ENCODE data around the gene ATP5MK.

DNA sequence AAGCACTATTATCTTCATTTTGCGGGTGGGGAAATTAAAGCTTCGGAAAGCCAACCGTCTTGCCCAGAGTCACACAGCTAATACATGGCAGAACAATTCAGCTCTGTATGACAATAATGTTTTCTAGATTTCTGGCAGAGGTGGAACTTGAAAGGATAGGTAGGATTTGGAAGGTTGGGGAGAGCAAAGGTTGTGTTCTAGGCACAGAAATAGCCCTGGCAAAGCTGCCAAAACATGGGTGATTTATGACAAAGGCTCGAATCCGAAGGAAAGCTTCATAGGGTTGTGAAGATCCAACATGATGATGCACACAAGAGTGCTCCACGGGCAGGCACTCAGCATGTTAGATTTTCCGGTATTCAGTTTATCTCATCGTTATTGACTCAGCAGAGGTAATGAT is 19.3 kb upstream of the ATP5MK start:
- TF ChIP-seq, protein P1, sequence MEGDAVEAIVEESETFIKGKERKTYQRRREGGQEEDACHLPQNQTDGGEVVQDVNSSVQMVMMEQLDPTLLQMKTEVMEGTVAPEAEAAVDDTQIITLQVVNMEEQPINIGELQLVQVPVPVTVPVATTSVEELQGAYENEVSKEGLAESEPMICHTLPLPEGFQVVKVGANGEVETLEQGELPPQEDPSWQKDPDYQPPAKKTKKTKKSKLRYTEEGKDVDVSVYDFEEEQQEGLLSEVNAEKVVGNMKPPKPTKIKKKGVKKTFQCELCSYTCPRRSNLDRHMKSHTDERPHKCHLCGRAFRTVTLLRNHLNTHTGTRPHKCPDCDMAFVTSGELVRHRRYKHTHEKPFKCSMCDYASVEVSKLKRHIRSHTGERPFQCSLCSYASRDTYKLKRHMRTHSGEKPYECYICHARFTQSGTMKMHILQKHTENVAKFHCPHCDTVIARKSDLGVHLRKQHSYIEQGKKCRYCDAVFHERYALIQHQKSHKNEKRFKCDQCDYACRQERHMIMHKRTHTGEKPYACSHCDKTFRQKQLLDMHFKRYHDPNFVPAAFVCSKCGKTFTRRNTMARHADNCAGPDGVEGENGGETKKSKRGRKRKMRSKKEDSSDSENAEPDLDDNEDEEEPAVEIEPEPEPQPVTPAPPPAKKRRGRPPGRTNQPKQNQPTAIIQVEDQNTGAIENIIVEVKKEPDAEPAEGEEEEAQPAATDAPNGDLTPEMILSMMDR (IDR thresholded peaks at IDR 0.05; ENCODE audit: borderline replicate concordance, extremely low read depth, low read length, poor library complexity, severe bottlenecking), result no peak
- no peak for TF ChIP-seq EZH2 (IDR thresholded peaks at IDR 0.05; ENCODE audit: borderline replicate concordance, low read depth, low read length, severe bottlenecking)

Data from DND-41 (cell line).